ENCODE results near the gene CDC42EP4. TPM values are rescaled to one million over a fixed set of nuclear protein-coding genes. Genes with fewer than 3 reads are reported as not detected.
"Not testable (repeated sequence)": the region's sequence is repeated elsewhere in the genome, so short reads cannot be mapped to it uniquely, and the experiment has no call there.

Gene CDC42EP4
- total RNA-seq, 2 experiments from 2014 or later = 0.58 to 1.1 TPM

GRCh38 chr17:73264448-73264847 lies 47.4 kb downstream of the CDC42EP4 start:
- ATAC-seq; H3K36me3 Mint-ChIP-seq (ENCODE audit: low read depth); H3K27ac Mint-ChIP-seq; H3K9me3 Mint-ChIP-seq (ENCODE audit: insufficient read depth); H3K4me3 Mint-ChIP-seq; CTCF ChIA-PET; H3K4me1 Mint-ChIP-seq (ENCODE audit: low read depth); H3K27me3 Mint-ChIP-seq (ENCODE audit: low read depth); POLR2A ChIA-PET; DNase-seq: not testable (repeated sequence)

GRCh38 chr17:73262676-73263642 lies 48.8 kb downstream of the CDC42EP4 start:
- ChIA-PET CTCF (interaction anchor here (1.6 kb wide), 1 partner anchor 107 kb away, joined by 7 read pairs; no protein-coding TSS in a partner anchor), POLR2A (no interaction called here)
- Mint-ChIP-seq H3K4me3 (no peak overlapping the region), H3K36me3 (ENCODE audit: low read depth) (no peaks in the 10 kb centered on the region), H3K4me1 (ENCODE audit: low read depth) (no peaks in the 10 kb centered on the region), H3K9me3 (ENCODE audit: insufficient read depth) (no peaks in the 10 kb centered on the region), H3K27me3 (ENCODE audit: low read depth) (no peaks in the 10 kb centered on the region), H3K27ac (no peak overlapping the region)
- ATAC-seq (no peak), DNase-seq (no peak)

GRCh38 chr17:73261952-73262675 lies 49.7 kb downstream of the CDC42EP4 start:
- Mint-ChIP-seq H3K36me3 (ENCODE audit: low read depth) (no peaks in the 10 kb centered on the region), H3K9me3 (ENCODE audit: insufficient read depth) (no peaks in the 10 kb centered on the region), H3K27ac (no peak overlapping the region), H3K4me3 (no peak overlapping the region), H3K27me3 (ENCODE audit: low read depth) (no peaks in the 10 kb centered on the region), H3K4me1 (ENCODE audit: low read depth) (no peaks in the 10 kb centered on the region)
- ChIA-PET POLR2A (no interaction called here), CTCF (interaction anchor here (1.6 kb wide), 1 partner anchor 108 kb away, joined by 7 read pairs; no protein-coding TSS in a partner anchor)
- DNase-seq = no peak
- no peak for ATAC-seq

GRCh38 chr17:73261617-73261951 lies 50.2 kb downstream of the CDC42EP4 start, which contains the start of gene CPSF4L:
Gene CPSF4L, minus strand, starts transcription at chr17:73261880. Its CDS starts 62 bp downstream, at chr17:73261818.
- DNase-seq (no peak), ATAC-seq (no peak)
- Mint-ChIP-seq H3K9me3 (ENCODE audit: insufficient read depth) (no peaks in the 10 kb centered on the region), H3K4me1 (ENCODE audit: low read depth) (no peaks in the 10 kb centered on the region), H3K27me3 (ENCODE audit: low read depth) (no peaks in the 10 kb centered on the region), H3K27ac (no peak within 1 kb of the TSS), H3K4me3 (no peak within 1 kb of the TSS), H3K36me3 (ENCODE audit: low read depth) (no peaks in the 10 kb centered on the region)
- CTCF ChIA-PET = interaction anchor here (1.6 kb wide), 1 partner anchor 109 kb away, joined by 7 read pairs; no protein-coding TSS in a partner anchor
- POLR2A ChIA-PET = no interaction called here

- Mint-ChIP-seq H3K9me3 (ENCODE audit: insufficient read depth) (no peaks in the 10 kb centered on the region), H3K4me3 (no peak overlapping the region), H3K27ac (no peak overlapping the region), H3K27me3 (ENCODE audit: low read depth) (no peaks in the 10 kb centered on the region), H3K4me1 (ENCODE audit: low read depth) (no peaks in the 10 kb centered on the region), H3K36me3 (ENCODE audit: low read depth) (no peaks in the 10 kb centered on the region)
- DNase-seq (no peak), ATAC-seq (no peak)
- CTCF ChIA-PET = interaction anchor here (0.7 to 9.3 kb wide), 2 partner anchors 113 to 701 kb away, joined by 5 to 120 read pairs; no protein-coding TSS in a partner anchor
- POLR2A ChIA-PET = no interaction called here
Measured at GRCh38 chr17:73257516-73257915, 54.3 kb downstream of the CDC42EP4 start.

GRCh38 chr17:73256220-73256619 lies 55.6 kb downstream of the CDC42EP4 start:
- Mint-ChIP-seq H3K4me1 (ENCODE audit: low read depth) (no peaks in the 10 kb centered on the region), H3K36me3 (ENCODE audit: low read depth) (no peaks in the 10 kb centered on the region), H3K9me3 (ENCODE audit: insufficient read depth) (no peaks in the 10 kb centered on the region), H3K4me3 (no peak overlapping the region), H3K27me3 (ENCODE audit: low read depth) (no peaks in the 10 kb centered on the region), H3K27ac (no peak overlapping the region)
- DNase-seq (no peak), ATAC-seq (no peak)
- ChIA-PET CTCF (interaction anchor here (1.0 to 9.3 kb wide), 7 partner anchors 10 to 531 kb away, joined by 3 to 120 read pairs (median 10); no protein-coding TSS in a partner anchor), POLR2A (interaction anchor here (0.6 to 1.2 kb wide), 2 partner anchors 114 to 116 kb away, joined by 4 to 5 read pairs; no protein-coding TSS in a partner anchor)

GRCh38 chr17:73255671-73256181 lies 56.1 kb downstream of the CDC42EP4 start:
- H3K9me3 Mint-ChIP-seq (ENCODE audit: insufficient read depth) = no peaks in the 10 kb centered on the region
- H3K27ac Mint-ChIP-seq = no peak overlapping the region
- DNase-seq (peak; percentile 68), ATAC-seq (peak; percentile 79)
- H3K4me3 Mint-ChIP-seq = no peak overlapping the region
- POLR2A ChIA-PET = no interaction called here
- no peaks in the 10 kb centered on the region for H3K27me3 Mint-ChIP-seq (ENCODE audit: low read depth)
- H3K36me3 Mint-ChIP-seq (ENCODE audit: low read depth) = no peaks in the 10 kb centered on the region
- H3K4me1 Mint-ChIP-seq (ENCODE audit: low read depth) = no peaks in the 10 kb centered on the region
- CTCF ChIA-PET = interaction anchor here (0.7 to 9.3 kb wide), 17 partner anchors 9 to 531 kb away, joined by 3 to 120 read pairs (median 4); partner anchors contain the start of gene COG1

GRCh38 chr17:73251871-73252270 lies 59.9 kb downstream of the CDC42EP4 start:
- DNase-seq (no peak), ATAC-seq (no peak)
- ChIA-PET POLR2A (no interaction called here), CTCF (interaction anchor here (9.3 kb wide), 1 partner anchor 118 kb away, joined by 120 read pairs; no protein-coding TSS in a partner anchor)
- Mint-ChIP-seq H3K36me3 (ENCODE audit: low read depth) (peaks cover 5% of the 10 kb centered on the region), H3K9me3 (ENCODE audit: insufficient read depth) (no peaks in the 10 kb centered on the region), H3K27me3 (ENCODE audit: low read depth) (no peaks in the 10 kb centered on the region), H3K4me1 (ENCODE audit: low read depth) (no peaks in the 10 kb centered on the region), H3K27ac (no peak overlapping the region), H3K4me3 (no peak overlapping the region)

- ChIA-PET POLR2A (no interaction called here), CTCF (interaction anchor here (1.4 to 2.3 kb wide), 2 partner anchors 59 to 119 kb away, joined by 3 to 13 read pairs; no protein-coding TSS in a partner anchor)
- H3K9me3 Mint-ChIP-seq (ENCODE audit: insufficient read depth) = no peaks in the 10 kb centered on the region
- H3K4me3 Mint-ChIP-seq = no peak overlapping the region
- ATAC-seq (no peak), DNase-seq (no peak)
- peaks cover 5% of the 10 kb centered on the region for H3K36me3 Mint-ChIP-seq (ENCODE audit: low read depth)
- H3K4me1 Mint-ChIP-seq (ENCODE audit: low read depth) = no peaks in the 10 kb centered on the region
- H3K27ac Mint-ChIP-seq = no peak overlapping the region
- H3K27me3 Mint-ChIP-seq (ENCODE audit: low read depth) = no peaks in the 10 kb centered on the region
Measured at GRCh38 chr17:73250851-73251640, 60.8 kb downstream of the CDC42EP4 start.

GRCh38 chr17:73249700-73250099 lies 62.1 kb downstream of the CDC42EP4 start:
- Mint-ChIP-seq H3K4me3 (no peak overlapping the region), H3K4me1 (ENCODE audit: low read depth) (no peaks in the 10 kb centered on the region), H3K9me3 (ENCODE audit: insufficient read depth) (no peaks in the 10 kb centered on the region), H3K36me3 (ENCODE audit: low read depth) (peaks cover 7% of the 10 kb centered on the region), H3K27me3 (ENCODE audit: low read depth) (no peaks in the 10 kb centered on the region), H3K27ac (no peak overlapping the region)
- DNase-seq (no peak), ATAC-seq (no peak)
- ChIA-PET CTCF (interaction anchor here (1.3 to 2.3 kb wide), 3 partner anchors 58 to 522 kb away, joined by 3 to 13 read pairs (median 5); no protein-coding TSS in a partner anchor), POLR2A (no interaction called here)

- H3K27me3 Mint-ChIP-seq (ENCODE audit: low read depth) = no peaks in the 10 kb centered on the region
- no peak for DNase-seq
- H3K4me3 Mint-ChIP-seq = no peak overlapping the region
- no peak overlapping the region for H3K27ac Mint-ChIP-seq
- H3K9me3 Mint-ChIP-seq (ENCODE audit: insufficient read depth) = no peaks in the 10 kb centered on the region
- ChIA-PET CTCF (interaction anchor here (1.2 to 3.9 kb wide), 4 partner anchors 7 to 522 kb away, joined by 5 to 27 read pairs (median 14); a partner anchor contains a TSS), POLR2A (interaction anchor here (1.1 kb wide), 1 partner anchor 56 kb away, joined by 3 read pairs; the partner anchor contains the start of gene COG1)
- no peak for ATAC-seq
- H3K36me3 Mint-ChIP-seq (ENCODE audit: low read depth) = peaks cover 12% of the 10 kb centered on the region
- no peaks in the 10 kb centered on the region for H3K4me1 Mint-ChIP-seq (ENCODE audit: low read depth)
Measured at GRCh38 chr17:73248532-73248931, 63.3 kb downstream of the CDC42EP4 start.

Measured in activated CD8-positive, alpha-beta T cell treated with anti-CD3 and anti-CD28 coated beads, Interleukin-2, amount 10 ng/mL, durations not matched to agents 7 days and 5 days (primary cell).